ENCODE results near the gene CAMK1D.

GRCh38 chr10:12768156-12769100 is 419.1 kb downstream of the CAMK1D start:
- TF ChIP-seq GATA2 (IDR thresholded peaks at IDR 0.05; ENCODE audit: low read depth, low read length), result no peak
- no peak for TF ChIP-seq GATA3 (IDR thresholded peaks at IDR 0.05; ENCODE audit: low read depth, low read length)
